ENCODE measurements around the gene PPFIBP1.
A peak's percentile ranks its signal among the peaks of the same experiment; 100 is the strongest.
"Not testable (repeated sequence)": the region's sequence is repeated elsewhere in the genome, so short reads cannot be mapped to it uniquely, and the experiment has no call there.

PPFIBP1 gene

DNA sequence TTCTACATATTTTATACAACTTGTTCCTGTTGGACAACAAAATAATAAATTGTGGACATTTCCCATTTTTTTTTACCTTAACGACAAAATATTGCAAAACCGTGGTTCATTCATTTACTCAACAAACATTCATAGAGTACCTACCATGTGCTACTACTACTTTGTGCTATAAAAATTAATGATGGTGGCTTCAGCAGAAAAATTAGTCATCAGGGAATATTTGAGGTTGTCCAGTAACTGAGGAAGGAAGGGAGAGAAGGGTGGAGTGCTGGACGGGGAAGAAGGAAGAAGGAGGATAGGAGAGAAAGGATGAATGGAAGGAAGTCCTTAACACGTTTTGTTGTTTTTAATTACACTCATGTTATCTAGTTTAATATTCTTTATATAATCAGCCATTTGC, 53.7 kb downstream of the PPFIBP1 start:
- no peak overlapping the region for H3K27ac Mint-ChIP-seq
- peaks cover 20% of the 10 kb centered on the region for H3K4me1 Mint-ChIP-seq (ENCODE audit: low read depth)
- no peak overlapping the region for H3K4me3 Mint-ChIP-seq
- no peaks in the 10 kb centered on the region for H3K9me3 Mint-ChIP-seq
- no peaks in the 10 kb centered on the region for H3K27me3 Mint-ChIP-seq
- no peaks in the 10 kb centered on the region for H3K36me3 Mint-ChIP-seq (ENCODE audit: low read depth)
- DNase-seq, result no peak

DNA sequence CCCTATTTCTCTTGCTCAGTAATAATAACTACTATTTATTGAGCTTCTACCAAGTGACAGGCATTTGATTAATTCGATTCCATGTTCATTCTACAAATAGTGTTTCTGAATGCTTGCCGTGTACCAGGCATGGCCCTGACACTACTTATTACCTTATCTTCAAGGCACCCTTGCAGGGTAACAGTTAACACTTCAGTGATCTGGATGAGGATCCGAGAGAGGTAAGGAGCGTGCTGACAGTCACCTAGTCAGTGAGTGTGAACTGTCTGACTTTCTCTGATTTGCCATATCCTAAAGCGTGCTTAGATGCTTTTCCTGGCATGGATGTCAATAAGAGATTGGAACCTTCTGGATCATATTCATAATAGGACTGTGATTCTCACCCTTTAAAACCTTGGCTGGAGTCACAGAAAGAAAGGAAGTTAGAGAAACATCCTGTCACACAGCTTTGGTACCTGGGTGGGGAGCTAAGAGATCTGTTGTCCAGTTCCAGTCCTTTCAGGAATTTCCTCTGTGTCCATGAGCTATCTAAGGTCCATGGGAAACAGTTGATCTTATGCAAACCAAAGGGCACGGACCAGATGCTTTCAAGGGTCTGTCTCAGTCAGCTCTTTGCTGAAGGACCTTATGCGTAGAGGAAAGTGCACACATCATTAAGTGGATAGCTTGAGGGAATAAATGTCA, 54.8 kb downstream of the PPFIBP1 start:
- no peak for DNase-seq
- Mint-ChIP-seq H3K4me1 (ENCODE audit: low read depth) (peaks cover 14% of the 10 kb centered on the region), H3K9me3 (no peaks in the 10 kb centered on the region), H3K27me3 (no peaks in the 10 kb centered on the region), H3K36me3 (ENCODE audit: low read depth) (no peaks in the 10 kb centered on the region), H3K27ac (no peak overlapping the region), H3K4me3 (no peak overlapping the region)

DNA sequence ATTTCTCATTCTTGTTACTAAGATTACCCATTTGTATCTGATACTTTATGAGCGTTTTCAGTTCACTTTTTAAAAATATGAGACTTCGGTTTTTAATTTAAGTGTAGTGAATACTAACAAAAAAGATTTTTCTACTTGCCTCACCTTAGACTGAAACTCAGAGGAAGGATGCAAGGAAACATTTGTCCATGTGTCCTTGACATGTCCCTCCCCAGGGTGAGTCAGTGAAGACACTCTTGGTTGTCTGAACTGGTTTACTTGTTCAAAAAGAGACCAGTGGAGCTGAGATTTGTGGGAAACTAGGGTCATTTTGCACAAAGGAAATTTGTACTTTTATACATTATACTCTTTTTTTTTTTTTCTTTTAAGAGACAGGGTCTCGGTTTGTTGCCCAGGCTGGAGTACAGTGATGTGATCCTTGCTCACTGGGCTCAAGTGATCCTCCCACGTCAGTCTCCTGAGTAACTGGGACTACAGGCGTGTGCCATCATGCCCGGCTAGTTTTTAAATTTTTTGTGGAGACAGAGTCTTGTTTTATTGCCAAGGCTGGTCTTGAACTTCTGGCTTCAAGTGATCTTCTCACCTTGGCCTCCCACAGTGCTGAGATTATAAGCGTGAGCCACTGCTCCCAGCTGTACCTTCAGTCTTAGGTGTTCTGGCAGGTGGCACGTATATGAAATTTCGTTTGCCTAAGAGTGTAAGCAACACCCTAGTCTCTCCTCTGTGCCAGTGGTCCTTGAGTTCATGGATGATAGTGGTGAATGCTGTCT, 56.7 kb downstream of the PPFIBP1 start:
- no peak overlapping the region for H3K4me3 Mint-ChIP-seq
- no peaks in the 10 kb centered on the region for H3K27me3 Mint-ChIP-seq
- H3K4me1 Mint-ChIP-seq (ENCODE audit: low read depth), result peaks cover 6% of the 10 kb centered on the region
- DNase-seq, result no peak
- H3K9me3 Mint-ChIP-seq, result no peaks in the 10 kb centered on the region
- no peak overlapping the region for H3K27ac Mint-ChIP-seq
- no peaks in the 10 kb centered on the region for H3K36me3 Mint-ChIP-seq (ENCODE audit: low read depth)

DNA sequence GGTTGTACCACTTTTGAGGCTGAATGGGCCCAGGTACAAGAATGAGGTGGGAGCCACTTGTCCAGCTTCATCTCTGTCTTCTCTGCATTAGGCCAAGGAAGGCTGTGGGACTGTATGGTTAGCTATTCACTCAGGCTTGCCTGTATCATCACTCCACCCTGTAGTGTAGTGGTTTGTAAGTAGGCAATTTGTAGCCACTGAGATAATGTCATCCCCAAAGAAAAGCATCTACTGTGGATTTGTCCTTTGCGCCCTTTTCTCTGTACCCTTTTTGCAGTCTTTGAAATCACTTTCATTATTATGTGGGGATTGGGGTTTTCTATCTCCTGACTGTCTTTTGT, 57.3 kb downstream of the PPFIBP1 start:
- not testable (repeated sequence) for H3K4me3 Mint-ChIP-seq; H3K9me3 Mint-ChIP-seq; H3K27me3 Mint-ChIP-seq; H3K27ac Mint-ChIP-seq; H3K36me3 Mint-ChIP-seq (ENCODE audit: low read depth); DNase-seq; H3K4me1 Mint-ChIP-seq (ENCODE audit: low read depth)

DNA sequence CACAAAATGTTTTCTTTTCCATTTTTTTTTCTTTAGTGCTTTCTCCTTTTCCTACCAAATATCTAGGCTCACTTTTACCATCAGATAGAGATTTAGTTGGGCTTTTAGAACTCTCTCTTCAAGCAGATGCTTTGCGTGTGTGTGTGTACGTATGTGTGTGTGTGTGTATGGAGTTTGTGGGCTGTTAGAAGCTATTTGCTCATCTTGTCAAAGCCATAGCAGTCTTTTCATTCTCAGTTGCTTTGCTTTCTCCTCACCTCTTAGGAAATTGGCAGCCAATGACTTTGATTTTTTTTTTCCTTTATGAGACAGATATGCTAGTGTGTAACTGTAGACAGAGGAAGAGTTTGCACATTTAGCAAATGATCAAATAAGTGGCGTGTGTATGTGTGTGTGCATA, 57.8 kb downstream of the PPFIBP1 start:
- not testable (repeated sequence) for H3K27ac Mint-ChIP-seq; H3K9me3 Mint-ChIP-seq; H3K36me3 Mint-ChIP-seq (ENCODE audit: low read depth); DNase-seq; H3K27me3 Mint-ChIP-seq; H3K4me1 Mint-ChIP-seq (ENCODE audit: low read depth); H3K4me3 Mint-ChIP-seq

DNA sequence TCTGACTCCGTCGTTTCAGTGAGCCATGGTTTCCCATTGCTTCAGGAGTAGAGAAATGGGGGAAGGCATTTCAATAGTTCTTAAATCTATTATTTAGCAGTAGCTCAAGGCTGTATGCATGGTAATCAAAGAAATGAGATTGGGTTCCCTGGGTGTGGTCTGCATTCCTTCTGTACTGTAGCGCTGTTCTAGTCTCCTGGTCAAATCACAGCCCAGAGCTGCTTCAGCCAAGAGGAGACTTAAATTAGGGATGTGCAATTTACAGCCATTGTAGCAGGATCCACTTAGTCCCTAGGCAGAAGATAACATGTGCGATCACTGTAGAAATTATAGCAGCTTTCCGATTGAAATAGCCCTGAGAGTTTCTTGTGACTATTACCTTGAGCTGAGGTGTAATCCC, 58.4 kb downstream of the PPFIBP1 start:
- DNase-seq; H3K27ac Mint-ChIP-seq; H3K4me1 Mint-ChIP-seq (ENCODE audit: low read depth); H3K4me3 Mint-ChIP-seq; H3K27me3 Mint-ChIP-seq; H3K9me3 Mint-ChIP-seq; H3K36me3 Mint-ChIP-seq (ENCODE audit: low read depth): not testable (repeated sequence)

DNA sequence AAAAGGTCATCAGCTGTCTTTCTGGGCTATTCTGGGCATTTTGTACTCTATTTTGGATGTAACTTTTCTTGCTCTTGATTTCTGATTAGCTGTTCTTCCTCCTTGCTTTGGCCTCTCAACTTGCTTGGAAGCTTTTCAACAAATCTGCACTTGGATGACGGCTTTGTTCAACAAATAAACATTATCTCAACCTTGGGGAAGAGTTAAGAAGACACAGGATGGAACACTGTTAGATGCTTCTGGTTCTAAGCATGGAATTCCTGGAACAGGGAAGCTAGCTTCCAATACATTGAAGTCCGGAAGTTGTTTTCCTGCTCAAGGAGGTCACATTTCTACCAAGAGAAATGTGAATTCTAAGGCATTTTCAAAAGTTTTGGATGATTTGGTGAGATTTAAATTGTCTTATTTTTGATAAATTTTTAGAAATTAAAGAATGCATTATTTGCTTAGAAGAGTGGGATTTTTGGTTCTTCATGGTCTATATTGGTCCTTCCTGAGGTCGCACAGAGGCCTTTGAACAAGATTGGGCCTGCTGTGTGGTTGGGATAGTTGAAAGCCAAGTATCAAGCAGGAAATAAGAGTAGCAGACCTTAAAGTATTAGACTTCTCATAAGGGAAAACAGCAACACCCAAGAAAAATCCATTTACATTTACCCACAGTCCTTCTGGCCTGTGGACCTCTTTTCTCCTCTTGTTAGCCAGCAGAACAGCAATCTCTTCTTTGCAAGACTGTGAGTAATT, 59.2 kb downstream of the PPFIBP1 start:
- Mint-ChIP-seq H3K4me3 (no peak overlapping the region), H3K27me3 (no peaks in the 10 kb centered on the region), H3K9me3 (no peaks in the 10 kb centered on the region), H3K4me1 (ENCODE audit: low read depth) (peaks cover 15% of the 10 kb centered on the region), H3K27ac (no peak overlapping the region), H3K36me3 (ENCODE audit: low read depth) (no peaks in the 10 kb centered on the region)
- no peak for DNase-seq

DNA sequence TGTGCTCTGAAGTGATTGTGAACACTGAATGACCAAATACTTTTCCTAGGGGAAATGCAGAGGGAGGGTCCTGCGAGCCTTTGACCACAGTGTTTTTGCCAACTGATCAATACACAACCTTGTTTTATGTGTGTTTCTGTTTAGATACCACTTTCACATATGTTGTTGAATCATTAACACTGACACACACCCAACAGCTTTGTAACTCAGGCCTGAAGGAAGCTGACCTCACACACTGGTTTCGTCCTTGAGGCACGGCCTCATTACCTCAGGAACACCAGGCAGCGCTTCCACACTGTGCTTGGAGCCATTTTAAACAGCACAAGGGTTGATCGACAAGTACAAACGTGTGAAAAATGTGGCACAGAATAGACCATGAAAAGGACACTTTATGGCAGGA, 60.0 kb downstream of the PPFIBP1 start:
- H3K4me3 Mint-ChIP-seq, result no peak overlapping the region
- H3K27ac Mint-ChIP-seq, result no peak overlapping the region
- no peak for DNase-seq
- H3K36me3 Mint-ChIP-seq (ENCODE audit: low read depth), result no peaks in the 10 kb centered on the region
- H3K9me3 Mint-ChIP-seq, result no peaks in the 10 kb centered on the region
- peaks cover 21% of the 10 kb centered on the region for H3K4me1 Mint-ChIP-seq (ENCODE audit: low read depth)
- no peaks in the 10 kb centered on the region for H3K27me3 Mint-ChIP-seq

DNA sequence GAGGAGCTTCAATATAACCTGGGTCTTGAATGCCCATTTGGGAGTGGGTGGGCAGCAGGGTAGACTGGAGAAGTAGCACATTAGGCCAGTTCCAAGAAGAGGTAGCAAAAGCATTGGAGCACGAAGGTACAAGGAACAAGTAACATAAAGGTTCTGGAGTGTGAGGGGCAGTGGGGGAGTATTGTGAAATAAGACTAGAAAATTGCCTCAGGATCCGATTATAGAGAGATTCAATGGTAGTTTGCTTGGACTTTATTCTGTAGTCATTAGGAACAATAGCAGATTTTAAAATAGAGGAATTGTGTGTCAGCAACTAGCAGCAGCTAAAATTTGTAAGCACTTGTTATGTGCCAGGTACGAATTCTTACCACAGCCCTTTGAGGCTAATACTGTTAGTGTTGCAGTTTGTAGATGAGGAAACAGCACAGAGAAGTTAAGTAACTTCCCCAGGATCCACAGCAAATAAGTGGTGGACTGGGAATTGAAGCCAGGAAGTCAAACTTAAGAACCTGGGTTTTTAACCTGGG, 61.8 kb downstream of the PPFIBP1 start:
- H3K4me1 Mint-ChIP-seq (ENCODE audit: low read depth), result peaks cover 21% of the 10 kb centered on the region
- no peak overlapping the region for H3K4me3 Mint-ChIP-seq
- no peaks in the 10 kb centered on the region for H3K9me3 Mint-ChIP-seq
- H3K27me3 Mint-ChIP-seq, result no peaks in the 10 kb centered on the region
- no peak overlapping the region for H3K27ac Mint-ChIP-seq
- H3K36me3 Mint-ChIP-seq (ENCODE audit: low read depth), result no peaks in the 10 kb centered on the region
- DNase-seq, result no peak

DNA sequence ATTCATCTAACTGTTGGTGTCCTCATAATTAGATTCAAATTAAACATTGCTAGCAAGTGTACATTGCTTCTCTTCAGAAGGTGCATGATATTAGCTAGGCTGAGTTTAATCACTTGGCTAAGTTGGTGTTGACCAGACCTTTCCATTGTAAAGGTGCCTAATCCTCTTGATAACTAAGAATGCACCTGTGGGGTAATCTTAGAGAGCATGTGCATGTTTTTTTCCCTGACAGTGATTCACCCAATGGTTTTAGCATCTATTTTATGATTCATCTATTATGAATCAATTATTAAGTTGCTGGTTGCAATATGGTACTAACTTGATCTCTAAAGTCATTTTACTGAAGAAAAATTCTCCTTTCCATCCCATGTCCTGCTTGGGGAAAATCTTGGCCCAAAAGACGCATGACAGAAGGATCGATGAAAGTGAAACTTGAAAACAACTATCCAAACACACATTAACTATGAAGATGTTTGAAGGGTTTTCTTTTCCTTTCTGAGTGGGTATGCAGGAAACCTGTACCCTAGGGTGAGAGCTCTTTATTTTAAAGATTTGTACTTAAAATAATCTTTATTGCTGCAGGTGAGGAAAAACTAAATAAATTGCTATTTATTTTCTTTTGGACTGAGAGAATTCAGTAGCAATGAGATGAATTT, 64.2 kb downstream of the PPFIBP1 start:
- Mint-ChIP-seq H3K4me3 (peak overlapping the region; percentile 43), H3K4me1 (ENCODE audit: low read depth) (peaks cover 15% of the 10 kb centered on the region), H3K27ac (peak overlapping the region; percentile 63)
- not testable (repeated sequence) for H3K36me3 Mint-ChIP-seq (ENCODE audit: low read depth); DNase-seq; H3K27me3 Mint-ChIP-seq; H3K9me3 Mint-ChIP-seq

DNA sequence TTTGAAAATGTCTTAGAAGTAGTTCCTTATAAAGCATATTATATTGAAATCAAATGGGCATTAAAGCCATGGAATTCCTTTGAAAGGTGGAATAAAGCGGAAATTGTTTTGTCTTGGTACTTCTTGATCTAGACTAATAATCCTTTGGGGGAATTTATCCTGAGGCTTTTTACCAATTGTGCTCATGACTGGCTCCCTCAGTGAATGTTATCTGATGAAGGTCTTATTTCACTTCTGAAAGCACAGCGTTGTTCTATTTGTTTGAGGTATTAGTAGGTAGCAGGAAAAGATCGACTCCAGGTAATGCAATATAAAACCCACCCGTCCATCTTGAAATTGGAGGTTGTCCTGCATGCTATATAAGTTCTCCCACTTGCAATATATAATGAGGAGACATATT, 64.8 kb downstream of the PPFIBP1 start:
- H3K27me3 Mint-ChIP-seq, result no peaks in the 10 kb centered on the region
- no peak for DNase-seq
- H3K27ac Mint-ChIP-seq, result no peak overlapping the region
- H3K4me1 Mint-ChIP-seq (ENCODE audit: low read depth), result peaks cover 15% of the 10 kb centered on the region
- no peaks in the 10 kb centered on the region for H3K36me3 Mint-ChIP-seq (ENCODE audit: low read depth)
- no peak overlapping the region for H3K4me3 Mint-ChIP-seq
- no peaks in the 10 kb centered on the region for H3K9me3 Mint-ChIP-seq

DNA sequence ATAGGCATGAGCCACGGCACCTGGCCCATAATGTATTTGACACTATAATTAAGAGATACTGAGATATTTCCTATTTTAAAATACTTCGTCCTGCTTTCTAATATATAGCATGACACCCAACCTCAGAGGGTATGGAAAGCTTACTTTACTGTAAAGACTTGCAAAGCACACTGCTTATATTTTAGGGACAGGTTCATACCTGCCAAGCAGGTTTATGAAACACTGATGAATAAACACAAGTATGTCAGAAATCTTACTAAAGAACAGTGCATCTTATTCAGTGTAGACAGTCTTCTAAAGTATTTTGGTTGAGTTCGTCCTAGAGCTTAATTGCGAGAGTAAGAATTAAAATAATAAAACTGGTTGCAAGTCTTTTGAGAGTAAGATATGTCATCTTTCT, 65.4 kb downstream of the PPFIBP1 start:
- no peaks in the 10 kb centered on the region for H3K27me3 Mint-ChIP-seq
- DNase-seq, result no peak
- no peak overlapping the region for H3K27ac Mint-ChIP-seq
- no peak overlapping the region for H3K4me3 Mint-ChIP-seq
- H3K4me1 Mint-ChIP-seq (ENCODE audit: low read depth), result peaks cover 15% of the 10 kb centered on the region
- no peaks in the 10 kb centered on the region for H3K36me3 Mint-ChIP-seq (ENCODE audit: low read depth)
- no peaks in the 10 kb centered on the region for H3K9me3 Mint-ChIP-seq

DNA sequence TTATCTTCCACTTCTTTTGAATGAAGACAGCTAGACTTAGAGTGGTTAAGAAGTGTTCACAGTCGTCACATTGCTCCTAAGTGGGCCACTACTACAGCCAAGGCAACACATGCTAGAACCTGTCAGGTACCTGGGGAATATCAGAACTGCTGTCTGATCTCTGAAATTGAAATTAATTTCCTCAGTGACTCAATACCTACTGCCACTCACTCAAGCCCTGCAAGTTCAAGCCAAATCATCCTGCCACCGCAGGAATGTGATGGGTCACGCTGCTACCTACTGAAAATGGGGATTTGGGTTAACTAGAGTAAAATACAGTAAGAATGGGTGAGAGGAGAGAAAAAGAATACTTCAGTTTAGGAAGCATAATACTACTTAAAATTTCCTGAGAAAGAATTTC, 67.7 kb downstream of the PPFIBP1 start:
- H3K9me3 Mint-ChIP-seq; H3K36me3 Mint-ChIP-seq (ENCODE audit: low read depth); H3K27ac Mint-ChIP-seq; H3K4me3 Mint-ChIP-seq; H3K27me3 Mint-ChIP-seq; DNase-seq: not testable (repeated sequence)
- H3K4me1 Mint-ChIP-seq (ENCODE audit: low read depth), result peaks cover 15% of the 10 kb centered on the region

DNA sequence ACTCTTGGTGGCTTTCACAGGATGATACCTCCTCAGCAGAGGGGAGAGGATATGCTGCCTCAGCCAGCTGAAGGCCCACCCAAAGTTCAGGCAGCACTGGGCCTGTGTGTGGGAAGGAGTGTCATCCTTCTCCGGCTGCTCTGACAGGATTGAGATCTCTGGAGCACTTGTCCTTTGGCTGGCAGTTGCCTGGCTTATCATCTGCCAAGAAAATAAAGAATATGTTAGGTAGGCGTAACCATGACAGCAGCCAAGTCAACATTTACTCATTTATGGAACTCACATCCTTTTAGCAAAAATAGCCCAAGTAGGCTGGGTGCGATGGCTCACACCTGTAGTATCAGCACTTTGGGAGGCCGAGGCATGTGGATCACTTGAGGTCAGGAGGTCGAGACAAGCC, 68.5 kb downstream of the PPFIBP1 start:
- H3K27ac Mint-ChIP-seq, result no peak overlapping the region
- H3K4me1 Mint-ChIP-seq (ENCODE audit: low read depth), result peaks cover 13% of the 10 kb centered on the region
- no peak overlapping the region for H3K4me3 Mint-ChIP-seq
- DNase-seq, result no peak
- no peaks in the 10 kb centered on the region for H3K27me3 Mint-ChIP-seq
- no peaks in the 10 kb centered on the region for H3K9me3 Mint-ChIP-seq
- H3K36me3 Mint-ChIP-seq (ENCODE audit: low read depth), result no peaks in the 10 kb centered on the region
